ENCODE results near the gene ZNF467.
A peak's percentile ranks its signal among the peaks of the same experiment; 100 is the strongest.

The ZNF467 gene

GRCh38 chr7:149773446-149774236 lies at the start of gene ZNF467:
TSS of gene ZNF467 (minus strand) at chr7:149773588. CDS start at chr7:149771032, 2,556 bp downstream.
- DNase-seq: peak; percentile 59

- no peak for DNase-seq
Measured at GRCh38 chr7:149822353-149822943, 49.1 kb upstream of the ZNF467 start.

- DNase-seq: no peak
Measured at GRCh38 chr7:149821191-149822148, 48.1 kb upstream of the ZNF467 start.

GRCh38 chr7:149820622-149821190 lies 47.3 kb upstream of the ZNF467 start:
- no peak for DNase-seq

- no peak for DNase-seq
Measured at GRCh38 chr7:149819961-149820340, 46.6 kb upstream of the ZNF467 start.

GRCh38 chr7:149819141-149819960 lies 46.0 kb upstream of the ZNF467 start:
- no peak for DNase-seq

GRCh38 chr7:149818536-149818840 lies 45.1 kb upstream of the ZNF467 start:
- no peak for DNase-seq

- DNase-seq: no peak
Measured at GRCh38 chr7:149817836-149818535, 44.6 kb upstream of the ZNF467 start.

- no peak for DNase-seq
Measured at GRCh38 chr7:149817301-149817771, 43.9 kb upstream of the ZNF467 start.

GRCh38 chr7:149816794-149817193 lies 43.4 kb upstream of the ZNF467 start:
- no peak for DNase-seq

- no peak for DNase-seq
Measured at GRCh38 chr7:149816267-149816751, 42.9 kb upstream of the ZNF467 start.

- no peak for DNase-seq
Measured at GRCh38 chr7:149815661-149816266, 42.4 kb upstream of the ZNF467 start.

GRCh38 chr7:149815121-149815520 lies 41.7 kb upstream of the ZNF467 start:
- no peak for DNase-seq

GRCh38 chr7:149814494-149814893 lies 41.1 kb upstream of the ZNF467 start:
- no peak for DNase-seq

- DNase-seq: no peak
Measured at GRCh38 chr7:149813254-149814035, 40.1 kb upstream of the ZNF467 start.

GRCh38 chr7:149811831-149812490 lies 38.6 kb upstream of the ZNF467 start:
- DNase-seq: no peak

GRCh38 chr7:149811221-149811620 lies 37.8 kb upstream of the ZNF467 start:
- DNase-seq: no peak

GRCh38 chr7:149809215-149809614 lies 35.8 kb upstream of the ZNF467 start:
- no peak for DNase-seq

GRCh38 chr7:149808311-149808710 lies 34.9 kb upstream of the ZNF467 start:
- DNase-seq: no peak

- no peak for DNase-seq
Measured at GRCh38 chr7:149806726-149807125, 33.3 kb upstream of the ZNF467 start.
